ENCODE results near the gene SIX1. TPM values are rescaled to one million over a fixed set of nuclear protein-coding genes. Genes with fewer than 3 reads are reported as not detected.

Gene SIX1
- total RNA-seq, 1 experiment from 2014 or later = 2.5 TPM

DNA sequence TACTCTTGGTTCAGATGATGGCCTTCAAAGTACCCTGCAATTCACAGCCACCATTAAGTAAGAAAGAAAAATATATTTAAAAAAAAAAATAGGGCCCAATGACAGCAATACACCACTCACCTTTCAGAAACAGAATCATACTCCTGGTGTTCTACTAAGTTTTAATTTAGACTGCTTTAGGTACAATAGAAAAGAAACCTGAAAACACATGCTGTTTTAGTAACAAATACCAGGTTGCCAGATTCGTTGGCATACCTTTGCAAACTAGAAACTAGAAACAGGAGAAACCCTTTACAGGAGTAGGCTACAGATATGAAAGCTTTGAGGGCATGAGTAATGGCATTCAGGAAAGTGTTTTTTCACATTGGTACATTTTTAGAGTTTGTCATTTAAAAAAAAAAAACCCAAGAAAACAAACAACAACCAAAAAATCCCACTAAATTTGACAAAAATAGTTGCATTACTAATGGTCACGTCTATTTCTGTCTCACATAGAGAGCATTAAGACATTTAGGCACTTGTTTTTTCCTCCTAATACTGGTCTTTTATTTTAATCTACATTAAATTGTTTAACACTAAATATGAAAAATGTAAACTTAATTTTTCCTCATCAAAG is 4.0 kb downstream of the SIX1 start:
- Histone ChIP-seq H3K4me2 (ENCODE audit: low read length) (no peak overlapping the region), H4K20me1 (ENCODE audit: insufficient read depth) (no peaks in the 10 kb centered on the region), H3K4me1 (ENCODE audit: control insufficient read depth in 1 of 2, insufficient read depth in 2 of 2, low read length in 2 of 2) (peaks cover 3 to 22% of the 10 kb centered on the region in 2 experiments; a peak in 2 of 4 replicates), H3K9me2 (ENCODE audit: insufficient read depth) (no peaks in the 10 kb centered on the region), H3K27me3 (ENCODE audit: insufficient read depth, low read length) (peaks cover 3% of the 10 kb centered on the region; the same call in 1 of the 2 replicates), H3K4me3 (replicated peaks in 1 of 2; ENCODE audit: low read depth in 1 of 2, low read length in 2 of 2) (no peak overlapping the region), H2AFZ (ENCODE audit: low read depth, low read length, poor library complexity, severe bottlenecking) (no peak overlapping the region), H3K9me3 (ENCODE audit: control insufficient read depth in 1 of 2, insufficient read depth in 1 of 2, low read depth in 1 of 2, low read length in 2 of 2) (no peaks in the 10 kb centered on the region), H3K79me2 (ENCODE audit: insufficient read depth, low read length) (peaks cover 7% of the 10 kb centered on the region; the same call in 1 of the 2 replicates), H3K36me3 (ENCODE audit: control insufficient read depth in 1 of 2, insufficient read depth in 2 of 2, low read length in 2 of 2) (no peaks in the 10 kb centered on the region), H3K27ac (ENCODE audit: low read depth, low read length) (no peak overlapping the region), H3K9ac (ENCODE audit: low read length) (no peak overlapping the region)
- ChIA-PET CTCF (no interaction called here), POLR2A (no interaction called here), RAD21 (ENCODE audit: low non-redundant PET in 1 of 2, low total read pairs in 2 of 2, uncharacterized antibody in 2 of 2, unreplicated experiment in 2 of 2) (no interaction called here)
- BruUV-seq (replicated peaks) = no TSS peak
- no peak for DNase-seq (ENCODE audit: low read depth, low spot score)
- ATAC-seq = no peak
- TF ChIP-seq POLR2AphosphoS5 (IDR thresholded peaks at IDR 0.05; ENCODE audit: low read depth, low read length) = no peak
- TF ChIP-seq, protein P1, sequence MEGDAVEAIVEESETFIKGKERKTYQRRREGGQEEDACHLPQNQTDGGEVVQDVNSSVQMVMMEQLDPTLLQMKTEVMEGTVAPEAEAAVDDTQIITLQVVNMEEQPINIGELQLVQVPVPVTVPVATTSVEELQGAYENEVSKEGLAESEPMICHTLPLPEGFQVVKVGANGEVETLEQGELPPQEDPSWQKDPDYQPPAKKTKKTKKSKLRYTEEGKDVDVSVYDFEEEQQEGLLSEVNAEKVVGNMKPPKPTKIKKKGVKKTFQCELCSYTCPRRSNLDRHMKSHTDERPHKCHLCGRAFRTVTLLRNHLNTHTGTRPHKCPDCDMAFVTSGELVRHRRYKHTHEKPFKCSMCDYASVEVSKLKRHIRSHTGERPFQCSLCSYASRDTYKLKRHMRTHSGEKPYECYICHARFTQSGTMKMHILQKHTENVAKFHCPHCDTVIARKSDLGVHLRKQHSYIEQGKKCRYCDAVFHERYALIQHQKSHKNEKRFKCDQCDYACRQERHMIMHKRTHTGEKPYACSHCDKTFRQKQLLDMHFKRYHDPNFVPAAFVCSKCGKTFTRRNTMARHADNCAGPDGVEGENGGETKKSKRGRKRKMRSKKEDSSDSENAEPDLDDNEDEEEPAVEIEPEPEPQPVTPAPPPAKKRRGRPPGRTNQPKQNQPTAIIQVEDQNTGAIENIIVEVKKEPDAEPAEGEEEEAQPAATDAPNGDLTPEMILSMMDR (IDR thresholded peaks at IDR 0.05 in 2 of 3, conservative IDR thresholded peaks at IDR 0.05 in 1 of 3; ENCODE audit: borderline replicate concordance in 1 of 3, insufficient read depth in 1 of 3, low read depth in 2 of 3, low read length in 2 of 3) = no peak
- no peak for TF ChIP-seq POLR2A (IDR thresholded peaks at IDR 0.05; ENCODE audit: borderline replicate concordance, extremely low read depth, insufficient read depth, insufficient read length)
- TF ChIP-seq SP1 (IDR thresholded peaks at IDR 0.05; ENCODE audit: low read depth) = no peak
- TF ChIP-seq EGR1 (IDR thresholded peaks at IDR 0.05; ENCODE audit: low read depth) = no peak
- no peak for TF ChIP-seq YY1 (IDR thresholded peaks at IDR 0.05; ENCODE audit: extremely low read depth, insufficient replicate concordance, low read depth, low read length)
- intact Hi-C loops (cut with micrococcal nuclease) = loop anchor here (5.0 kb wide), 1 partner anchor 77 kb away; the partner anchor contains the start of gene SIX4

GRCh38 chr14:60644666-60645065 is 4.6 kb downstream of the SIX1 start:
- H3K4me3 ChIP-seq (replicated peaks in 1 of 2; ENCODE audit: low read depth in 1 of 2, low read length in 2 of 2) = no peak overlapping the region
- ChIA-PET CTCF (no interaction called here), POLR2A (no interaction called here), RAD21 (ENCODE audit: low non-redundant PET in 1 of 2, low total read pairs in 2 of 2, uncharacterized antibody in 2 of 2, unreplicated experiment in 2 of 2) (no interaction called here)
- DNase-seq (ENCODE audit: low read depth, low spot score) (no peak), ATAC-seq (no peak)
- H4K20me1 ChIP-seq (ENCODE audit: insufficient read depth) = no peaks in the 10 kb centered on the region
- intact Hi-C loops (cut with micrococcal nuclease) = loop anchor here (5.0 kb wide), 1 partner anchor 78 kb away; the partner anchor contains the start of gene SIX4
- no peaks in the 10 kb centered on the region for H3K9me3 ChIP-seq (ENCODE audit: control insufficient read depth in 1 of 2, insufficient read depth in 1 of 2, low read depth in 1 of 2, low read length in 2 of 2)
- no peak overlapping the region for H3K9ac ChIP-seq (ENCODE audit: low read length)
- no peak overlapping the region for H3K4me2 ChIP-seq (ENCODE audit: low read length)
- no peak overlapping the region for H2AFZ ChIP-seq (ENCODE audit: low read depth, low read length, poor library complexity, severe bottlenecking)
- no peaks in the 10 kb centered on the region for H3K9me2 ChIP-seq (ENCODE audit: insufficient read depth)
- peaks cover 3 to 16% of the 10 kb centered on the region in 2 experiments; a peak in 2 of 4 replicates for H3K4me1 ChIP-seq (ENCODE audit: control insufficient read depth in 1 of 2, insufficient read depth in 2 of 2, low read length in 2 of 2)
- H3K27me3 ChIP-seq (ENCODE audit: insufficient read depth, low read length) = no peaks in the 10 kb centered on the region
- no TSS peak for BruUV-seq (replicated peaks)
- no peaks in the 10 kb centered on the region for H3K36me3 ChIP-seq (ENCODE audit: control insufficient read depth in 1 of 2, insufficient read depth in 2 of 2, low read length in 2 of 2)
- peaks cover 7% of the 10 kb centered on the region; the same call in 1 of the 2 replicates for H3K79me2 ChIP-seq (ENCODE audit: insufficient read depth, low read length)
- H3K27ac ChIP-seq (ENCODE audit: low read depth, low read length) = no peak overlapping the region
- TF ChIP-seq EZH2phosphoT487 (IDR thresholded peaks at IDR 0.05; ENCODE audit: borderline replicate concordance) (no peak), POLR2A (IDR thresholded peaks at IDR 0.05; ENCODE audit: borderline replicate concordance, extremely low read depth, insufficient read depth, insufficient read length) (no peak), RAD21 (IDR thresholded peaks at IDR 0.05; ENCODE audit: low read depth) (no peak), ATF3 (IDR thresholded peaks at IDR 0.05) (no peak), ZFX (IDR thresholded peaks at IDR 0.05) (no peak), SRF (IDR thresholded peaks at IDR 0.05; ENCODE audit: low read depth) (no peak), CBX3 (IDR thresholded peaks at IDR 0.05; ENCODE audit: low read depth) (no peak), TCF7L2 (IDR thresholded peaks at IDR 0.05; ENCODE audit: borderline replicate concordance, extremely low read depth, insufficient read depth, insufficient read length) (no peak), FOSL1 (IDR thresholded peaks at IDR 0.05; ENCODE audit: low read depth) (no peak), MAX (IDR thresholded peaks at IDR 0.05) (no peak)
- TF ChIP-seq, protein P1 (IDR thresholded peaks at IDR 0.05 in 2 of 3, conservative IDR thresholded peaks at IDR 0.05 in 1 of 3; ENCODE audit: borderline replicate concordance in 1 of 3, insufficient read depth in 1 of 3, low read depth in 2 of 3, low read length in 2 of 3) = no peak
